ENCODE data around the gene TMEM128. TPM values are rescaled to one million over a fixed set of nuclear protein-coding genes. Genes with fewer than 3 reads are reported as not detected.
A peak's percentile ranks its signal among the peaks of the same experiment; 100 is the strongest.

TMEM128 gene
- polyA plus RNA-seq, 1 donor (not counting 4 experiments of a cell fraction or from before 2014, with no cell fraction given): 32.7 TPM

DNA sequence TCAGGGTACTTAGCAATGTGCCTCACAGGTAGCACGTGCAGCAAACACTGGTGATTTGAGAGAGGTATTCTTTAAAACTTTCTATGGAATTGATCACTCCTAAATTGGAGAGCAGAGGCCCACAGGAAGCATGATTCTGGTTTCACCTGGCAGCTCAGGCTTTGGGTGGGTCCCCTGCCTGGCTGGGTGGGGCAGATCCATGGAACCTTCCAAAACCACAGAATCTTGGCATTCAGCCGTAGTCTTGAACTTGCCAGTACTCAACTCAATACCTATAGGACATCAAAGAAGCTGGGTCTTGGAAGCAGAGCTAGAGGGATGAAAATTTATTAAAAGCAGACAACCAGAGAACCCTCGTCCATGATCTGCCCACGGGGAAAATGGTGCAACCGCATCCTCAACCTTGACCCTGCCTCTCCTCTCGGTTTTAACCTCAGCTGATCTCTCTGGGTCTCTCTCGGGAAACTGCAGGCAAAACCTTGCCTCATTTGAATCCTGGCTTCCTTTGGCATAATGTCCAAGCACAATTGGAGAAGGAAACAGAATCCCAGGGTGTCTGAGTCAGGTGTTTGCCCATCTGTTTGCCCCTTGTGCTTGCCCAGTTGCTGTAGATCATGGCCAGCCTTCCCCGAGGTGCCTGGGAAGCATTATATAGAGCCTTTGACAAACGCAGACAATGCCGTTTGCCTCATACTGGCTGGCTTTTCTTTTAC lies 44.2 kb downstream of the TMEM128 start:
- no peak overlapping the region for H3K9ac ChIP-seq (ENCODE audit: control insufficient read depth, extremely low read depth, insufficient read depth, low read length)
- FAIRE-seq: no peak
- no peaks in the 10 kb centered on the region for H3K36me3 ChIP-seq (ENCODE audit: control insufficient read depth in 2 of 2, extremely low read depth in 1 of 2, insufficient read depth in 2 of 2, low read length in 2 of 2)
- peaks cover 7% of the 10 kb centered on the region for H3K27me3 ChIP-seq (ENCODE audit: control insufficient read depth, extremely low read depth, insufficient read depth, low read length)
- no peaks in the 10 kb centered on the region for H4K20me1 ChIP-seq (ENCODE audit: control insufficient read depth, extremely low read depth, insufficient read depth, low read length)
- TF ChIP-seq, protein P1, sequence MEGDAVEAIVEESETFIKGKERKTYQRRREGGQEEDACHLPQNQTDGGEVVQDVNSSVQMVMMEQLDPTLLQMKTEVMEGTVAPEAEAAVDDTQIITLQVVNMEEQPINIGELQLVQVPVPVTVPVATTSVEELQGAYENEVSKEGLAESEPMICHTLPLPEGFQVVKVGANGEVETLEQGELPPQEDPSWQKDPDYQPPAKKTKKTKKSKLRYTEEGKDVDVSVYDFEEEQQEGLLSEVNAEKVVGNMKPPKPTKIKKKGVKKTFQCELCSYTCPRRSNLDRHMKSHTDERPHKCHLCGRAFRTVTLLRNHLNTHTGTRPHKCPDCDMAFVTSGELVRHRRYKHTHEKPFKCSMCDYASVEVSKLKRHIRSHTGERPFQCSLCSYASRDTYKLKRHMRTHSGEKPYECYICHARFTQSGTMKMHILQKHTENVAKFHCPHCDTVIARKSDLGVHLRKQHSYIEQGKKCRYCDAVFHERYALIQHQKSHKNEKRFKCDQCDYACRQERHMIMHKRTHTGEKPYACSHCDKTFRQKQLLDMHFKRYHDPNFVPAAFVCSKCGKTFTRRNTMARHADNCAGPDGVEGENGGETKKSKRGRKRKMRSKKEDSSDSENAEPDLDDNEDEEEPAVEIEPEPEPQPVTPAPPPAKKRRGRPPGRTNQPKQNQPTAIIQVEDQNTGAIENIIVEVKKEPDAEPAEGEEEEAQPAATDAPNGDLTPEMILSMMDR (optimal IDR thresholded peaks at IDR 0.05 in 1 of 3, IDR thresholded peaks at IDR 0.05 in 1 of 3, conservative IDR thresholded peaks at IDR 0.05 in 1 of 3; ENCODE audit: extremely low read depth in 1 of 3, insufficient read depth in 2 of 3, low read length in 3 of 3): no peak
- H3K4me3 ChIP-seq (ENCODE audit: control insufficient read depth in 2 of 3, extremely low read depth in 1 of 3, insufficient read depth in 2 of 3, low read depth in 1 of 3, low read length in 3 of 3): peak overlapping the region in 1 of 3 experiments; percentile 12
- no peak overlapping the region for H3K27ac ChIP-seq (ENCODE audit: control insufficient read depth, insufficient read depth, low read length)
- no peaks in the 10 kb centered on the region for H3K9me1 ChIP-seq (ENCODE audit: control insufficient read depth, extremely low read depth, insufficient read depth, low read length)
- H3K4me2 ChIP-seq (ENCODE audit: control insufficient read depth, extremely low read depth, insufficient read depth, low read depth, low read length): no peak overlapping the region
- DNase-seq (ENCODE audit: low read depth, low spot score): no peak
- H2AFZ ChIP-seq (ENCODE audit: control insufficient read depth, low read length): no peak overlapping the region
- H3K4me1 ChIP-seq (ENCODE audit: control insufficient read depth, extremely low read depth, insufficient read depth, low read length): peaks cover 14% of the 10 kb centered on the region
- H3K79me2 ChIP-seq (ENCODE audit: control insufficient read depth, insufficient read depth, low read length): no peaks in the 10 kb centered on the region
- no peaks in the 10 kb centered on the region for H3K9me3 ChIP-seq (ENCODE audit: control insufficient read depth, low read depth, low read length)
- dilution Hi-C loops (cut with MboI; ENCODE audit: extremely low pct_ligation_motif_present, low sequenced_read_pairs): no loop called here

DNA sequence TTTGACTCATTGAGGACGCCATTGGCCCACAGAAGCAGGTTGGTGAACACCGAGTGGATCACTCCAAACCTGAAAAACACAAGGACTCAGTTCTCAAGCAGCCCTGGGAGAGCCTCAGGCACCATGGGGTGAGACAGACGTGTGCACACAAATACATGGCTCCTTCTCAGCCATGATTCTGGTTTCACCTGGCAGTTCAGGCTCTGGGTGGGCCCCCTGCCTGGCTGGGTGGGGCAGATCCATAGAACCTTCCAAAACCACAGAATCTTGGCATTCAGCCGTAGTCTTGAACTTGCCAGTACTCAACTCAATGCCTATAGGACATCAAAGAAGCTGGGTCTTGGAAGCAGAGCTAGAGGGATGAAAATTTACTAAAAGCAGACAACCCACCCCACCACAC lies 45.5 kb downstream of the TMEM128 start:
- dilution Hi-C loops (cut with MboI; ENCODE audit: extremely low pct_ligation_motif_present, low sequenced_read_pairs): no loop called here
- H3K4me1 ChIP-seq (ENCODE audit: control insufficient read depth, extremely low read depth, insufficient read depth, low read length): peaks cover 14% of the 10 kb centered on the region
- no peak overlapping the region for H3K27ac ChIP-seq (ENCODE audit: control insufficient read depth, insufficient read depth, low read length)
- no peak overlapping the region for H3K4me3 ChIP-seq (ENCODE audit: control insufficient read depth in 2 of 3, extremely low read depth in 1 of 3, insufficient read depth in 2 of 3, low read depth in 1 of 3, low read length in 3 of 3)
- H3K9me3 ChIP-seq (ENCODE audit: control insufficient read depth, low read depth, low read length): no peaks in the 10 kb centered on the region
- TF ChIP-seq, protein P1 (optimal IDR thresholded peaks at IDR 0.05 in 1 of 3, IDR thresholded peaks at IDR 0.05 in 1 of 3, conservative IDR thresholded peaks at IDR 0.05 in 1 of 3; ENCODE audit: extremely low read depth in 1 of 3, insufficient read depth in 2 of 3, low read length in 3 of 3): no peak
- no peak for TF ChIP-seq EZH2 (IDR thresholded peaks at IDR 0.05; ENCODE audit: low read length)
- H3K9ac ChIP-seq (ENCODE audit: control insufficient read depth, extremely low read depth, insufficient read depth, low read length): no peak overlapping the region
- no peaks in the 10 kb centered on the region for H4K20me1 ChIP-seq (ENCODE audit: control insufficient read depth, extremely low read depth, insufficient read depth, low read length)
- H3K27me3 ChIP-seq (ENCODE audit: control insufficient read depth, extremely low read depth, insufficient read depth, low read length): peaks cover 7% of the 10 kb centered on the region
- H3K4me2 ChIP-seq (ENCODE audit: control insufficient read depth, extremely low read depth, insufficient read depth, low read depth, low read length): no peak overlapping the region
- no peak for FAIRE-seq
- no peaks in the 10 kb centered on the region for H3K36me3 ChIP-seq (ENCODE audit: control insufficient read depth in 2 of 2, extremely low read depth in 1 of 2, insufficient read depth in 2 of 2, low read length in 2 of 2)
- H3K9me1 ChIP-seq (ENCODE audit: control insufficient read depth, extremely low read depth, insufficient read depth, low read length): no peaks in the 10 kb centered on the region
- DNase-seq (ENCODE audit: low read depth, low spot score): no peak
- no peaks in the 10 kb centered on the region for H3K79me2 ChIP-seq (ENCODE audit: control insufficient read depth, insufficient read depth, low read length)
- no peak overlapping the region for H2AFZ ChIP-seq (ENCODE audit: control insufficient read depth, low read length)

Measured in keratinocyte (primary cell).